Neural progenitor cell (in vitro differentiated cells): ENCODE results near the gene KIAA0930. TPM values are rescaled to one million over a fixed set of nuclear protein-coding genes. Genes with fewer than 3 reads are reported as not detected.

ENCODE experiments used
- DNase-seq: peaks from one replicate; pipeline ENCODE4 v3.0.0-alpha.2; 2016; ENCODE audit warnings: low spot score
- H2AFZ ChIP-seq: fragments of 200-600 bp; sonication (generic); replicated peaks from 2 replicates; pipeline ENCODE4 v1.6.1; 2016; ENCODE audit warnings: antibody characterized with exemption
- H3F3A ChIP-seq: fragments of 200-600 bp; sonication (generic); 2 replicates; pipeline ENCODE4 v1.6.1; 2016; ENCODE audit warnings: antibody characterized with exemption, low read depth
- H3K27ac ChIP-seq: fragments of 200-600 bp; sonication (generic); 2 replicates; pipeline ENCODE4 v1.5.1; 2016; ENCODE audit warnings: mild to moderate bottlenecking
- H3K27me3 ChIP-seq: fragments of 200-600 bp; sonication (generic); 2 replicates; pipeline ENCODE4 v1.6.1; 2016; ENCODE audit warnings: mild to moderate bottlenecking, moderate library complexity
- H3K36me3 ChIP-seq: fragments of 200-600 bp; sonication (generic); 2 replicates; pipeline ENCODE4 v1.5.1; 2016
- H3K4me1 ChIP-seq: fragments of 200-600 bp; sonication (generic); 2 replicates; pipeline ENCODE4 v1.6.1; 2016; ENCODE audit warnings: mixed run types
- H3K4me2 ChIP-seq: fragments of 200-600 bp; sonication (generic); 2 replicates; pipeline ENCODE4 v1.6.1; 2016
- H3K4me3 ChIP-seq: fragments of 200-600 bp; sonication (generic); 2 replicates; pipeline ENCODE4 v1.5.1; 2016
- H3K79me2 ChIP-seq: fragments of 200-600 bp; sonication (generic); 2 replicates; pipeline ENCODE4 v1.6.1; 2016; ENCODE audit warnings: low read depth
- H3K9ac ChIP-seq: fragments of 200-600 bp; sonication (generic); 2 replicates; pipeline ENCODE4 v1.6.1; 2016
- H3K9me3 ChIP-seq: fragments of 200-600 bp; sonication (generic); 2 replicates; pipeline ENCODE4 v1.5.1; 2016; ENCODE audit warnings: low read depth
- H4K20me1 ChIP-seq: fragments of 200-600 bp; sonication (generic); 2 replicates; pipeline ENCODE4 v1.6.1; 2016; ENCODE audit warnings: low read depth
- H3K27ac Mint-ChIP-seq: 3 replicates; pipeline ENCODE4 v1.8.0; 2021; ENCODE audit warnings: mixed read lengths
- H3K27me3 Mint-ChIP-seq: 2 replicates; pipeline ENCODE4 v1.8.0; 2022; ENCODE audit warnings: low read depth, mild to moderate bottlenecking, inconsistent platforms, moderate library complexity, mixed read lengths; ENCODE audit not compliant: insufficient read depth
- H3K36me3 Mint-ChIP-seq: 3 replicates; pipeline ENCODE4 v1.8.0; 2021; ENCODE audit warnings: mixed read lengths
- H3K4me1 Mint-ChIP-seq: 3 replicates; pipeline ENCODE4 v1.8.0; 2021; ENCODE audit warnings: mixed read lengths
- H3K4me3 Mint-ChIP-seq: 3 replicates; pipeline ENCODE4 v1.8.0; 2021; ENCODE audit warnings: mild to moderate bottlenecking, moderate library complexity, mixed read lengths
- H3K9me3 Mint-ChIP-seq: 3 replicates; pipeline ENCODE4 v1.8.0; 2020; ENCODE audit warnings: mixed read lengths
- EZH2 ChIP-seq: fragments of 200-600 bp; sonication (generic); IDR thresholded peaks from 2 replicates; pipeline ENCODE4 v1.6.1; 2017; ENCODE audit warnings: antibody characterized with exemption, mild to moderate bottlenecking, moderate library complexity
- EZH2phosphoT487 ChIP-seq: fragments of 200-600 bp; sonication (generic); IDR thresholded peaks from 2 replicates; pipeline ENCODE4 v1.6.1; 2017; ENCODE audit warnings: antibody characterized with exemption
- total RNA-seq: library from RNA; depleted of rRNA; stranded (reverse); fragments of >200 nt; gene quantifications from 2 replicates; pipeline ENCODE4 v1.2.3, GENCODE V29; 2015; ENCODE audit warnings: low replicate concordance
- TF ChIP-seq, protein P1 (sequence below): fragments of 200-600 bp; sonication (generic); IDR thresholded peaks from 2 replicates; pipeline ENCODE4 v1.5.1; 2017; ENCODE audit warnings: antibody characterized with exemption, mild to moderate bottlenecking

The KIAA0930 gene
- total RNA-seq, 1 donor from 2014 or later = 15.0 TPM

DNA sequence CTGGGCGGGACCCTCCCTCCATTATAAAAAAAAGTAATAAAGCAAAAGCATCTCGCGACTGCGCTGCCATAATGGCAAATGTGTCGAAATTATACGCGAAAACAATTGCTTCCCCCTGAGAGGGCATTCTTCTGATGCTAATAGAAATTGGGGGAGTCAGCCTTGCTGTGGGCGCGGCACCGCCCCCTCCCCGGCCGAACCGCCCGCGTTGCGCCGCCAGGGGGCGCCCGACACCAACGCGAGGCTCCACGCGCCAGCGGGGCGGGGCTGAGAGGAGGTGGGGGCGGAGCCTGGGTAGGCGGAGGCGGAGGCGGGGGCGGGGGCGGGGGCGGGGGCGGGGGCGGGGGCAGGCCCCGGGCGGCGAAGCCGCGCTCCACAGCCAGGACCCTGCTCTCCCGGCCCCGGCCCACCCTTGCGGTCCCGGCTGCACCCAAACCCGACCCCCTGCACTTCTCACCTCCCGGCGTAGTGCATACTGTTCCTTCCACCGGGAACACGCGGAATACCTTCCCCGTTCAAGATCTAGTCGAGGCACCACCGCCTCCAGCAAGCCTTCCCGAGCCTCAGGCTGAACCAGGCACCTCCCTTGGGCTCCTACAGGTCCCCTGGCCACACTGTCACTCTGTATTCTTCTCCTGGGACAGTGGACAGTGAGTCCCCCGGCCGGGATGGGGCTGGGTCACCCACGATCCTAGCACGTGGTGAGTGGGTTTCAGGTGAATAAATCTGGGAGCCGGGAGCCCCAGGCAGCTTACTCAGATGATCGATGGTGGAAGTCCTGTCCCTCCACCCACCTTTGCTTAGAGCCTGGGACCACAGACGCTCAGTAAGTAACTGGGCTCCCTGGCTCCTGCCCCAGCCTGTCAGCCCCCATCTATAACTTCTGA lies 28.5 kb upstream of the KIAA0930 start:
- Histone ChIP-seq H4K20me1 (no peaks in the 10 kb centered on the region), H2AFZ (peak overlapping the region; percentile 98), H3K4me3 (peak overlapping the region; percentile 65), H3K27me3 (peaks cover 17% of the 10 kb centered on the region), H3K9ac (no peak overlapping the region), H3K4me2 (peak overlapping the region; percentile 91), H3K4me1 (peaks cover 9% of the 10 kb centered on the region), H3K9me3 (no peaks in the 10 kb centered on the region), H3K79me2 (no peaks in the 10 kb centered on the region), H3K27ac (no peak overlapping the region), H3F3A (peaks cover 5% of the 10 kb centered on the region), H3K36me3 (no peaks in the 10 kb centered on the region)
- H3K36me3 Mint-ChIP-seq = no peaks in the 10 kb centered on the region
- peak; percentile 95 for DNase-seq
- H3K4me3 Mint-ChIP-seq = peak overlapping the region; percentile 89
- no peaks in the 10 kb centered on the region for H3K9me3 Mint-ChIP-seq
- TF ChIP-seq, protein P1, sequence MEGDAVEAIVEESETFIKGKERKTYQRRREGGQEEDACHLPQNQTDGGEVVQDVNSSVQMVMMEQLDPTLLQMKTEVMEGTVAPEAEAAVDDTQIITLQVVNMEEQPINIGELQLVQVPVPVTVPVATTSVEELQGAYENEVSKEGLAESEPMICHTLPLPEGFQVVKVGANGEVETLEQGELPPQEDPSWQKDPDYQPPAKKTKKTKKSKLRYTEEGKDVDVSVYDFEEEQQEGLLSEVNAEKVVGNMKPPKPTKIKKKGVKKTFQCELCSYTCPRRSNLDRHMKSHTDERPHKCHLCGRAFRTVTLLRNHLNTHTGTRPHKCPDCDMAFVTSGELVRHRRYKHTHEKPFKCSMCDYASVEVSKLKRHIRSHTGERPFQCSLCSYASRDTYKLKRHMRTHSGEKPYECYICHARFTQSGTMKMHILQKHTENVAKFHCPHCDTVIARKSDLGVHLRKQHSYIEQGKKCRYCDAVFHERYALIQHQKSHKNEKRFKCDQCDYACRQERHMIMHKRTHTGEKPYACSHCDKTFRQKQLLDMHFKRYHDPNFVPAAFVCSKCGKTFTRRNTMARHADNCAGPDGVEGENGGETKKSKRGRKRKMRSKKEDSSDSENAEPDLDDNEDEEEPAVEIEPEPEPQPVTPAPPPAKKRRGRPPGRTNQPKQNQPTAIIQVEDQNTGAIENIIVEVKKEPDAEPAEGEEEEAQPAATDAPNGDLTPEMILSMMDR = peak; percentile 90
- TF ChIP-seq EZH2 = peak; percentile 38
- TF ChIP-seq EZH2phosphoT487 = no peak
- peaks cover 13% of the 10 kb centered on the region for H3K4me1 Mint-ChIP-seq
- peaks cover 29% of the 10 kb centered on the region for H3K27me3 Mint-ChIP-seq
- H3K27ac Mint-ChIP-seq = no peak overlapping the region

DNA sequence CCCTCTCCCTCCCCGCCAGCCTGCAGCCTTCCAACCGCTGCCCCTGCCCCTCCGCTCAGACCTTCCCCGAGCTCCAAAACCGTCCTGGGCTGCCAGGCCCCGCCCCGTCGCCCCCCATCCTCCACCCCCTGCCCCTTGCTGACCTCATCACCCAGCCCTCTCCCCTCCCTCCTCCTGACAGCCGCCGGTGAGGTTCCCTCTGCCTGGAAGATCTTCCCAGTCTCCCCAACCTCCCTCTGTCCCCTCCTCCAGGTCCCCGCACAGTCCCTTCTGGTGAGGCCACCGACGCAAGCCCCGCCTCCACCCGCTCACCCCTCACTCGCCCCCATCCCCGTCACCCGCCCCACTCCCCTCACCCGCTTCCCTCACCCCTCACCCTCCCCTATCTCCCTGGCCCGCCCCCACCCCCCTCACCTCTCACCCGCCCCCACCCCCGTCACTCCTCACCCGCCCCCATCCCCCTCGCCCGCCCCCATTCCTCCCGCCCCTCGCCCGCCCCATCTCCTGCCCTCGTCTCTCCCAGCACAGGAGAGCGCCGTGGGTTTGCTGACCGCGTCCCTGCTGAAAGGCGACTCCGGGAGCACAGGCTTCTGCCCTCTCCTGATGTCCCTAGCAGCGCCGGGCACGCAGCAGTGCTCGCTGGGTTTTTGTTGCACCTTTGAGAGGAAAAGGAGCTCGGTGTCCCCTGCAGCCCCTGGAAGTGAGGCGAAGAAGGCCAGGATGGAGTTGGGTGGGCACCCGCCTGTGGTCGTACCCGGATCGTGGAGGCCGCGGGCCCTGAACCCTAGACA lies 27.7 kb upstream of the KIAA0930 start:
- DNase-seq = peak; percentile 94
- H3K4me2 ChIP-seq = peak overlapping the region; percentile 91
- peaks cover 29% of the 10 kb centered on the region for H3K27me3 Mint-ChIP-seq
- peak overlapping the region; percentile 65 for H3K4me3 ChIP-seq
- H4K20me1 ChIP-seq = no peaks in the 10 kb centered on the region
- no peaks in the 10 kb centered on the region for H3K9me3 Mint-ChIP-seq
- H3K27me3 ChIP-seq = peaks cover 17% of the 10 kb centered on the region
- H3K27ac ChIP-seq = peak overlapping the region; percentile 60
- TF ChIP-seq, protein P1 = no peak
- TF ChIP-seq EZH2phosphoT487 = no peak
- no peak for TF ChIP-seq EZH2
- peaks cover 5% of the 10 kb centered on the region for H3F3A ChIP-seq
- peaks cover 9% of the 10 kb centered on the region for H3K4me1 ChIP-seq
- no peaks in the 10 kb centered on the region for H3K79me2 ChIP-seq
- H3K9me3 ChIP-seq = no peaks in the 10 kb centered on the region
- H2AFZ ChIP-seq = peak overlapping the region; percentile 88
- H3K36me3 Mint-ChIP-seq = no peaks in the 10 kb centered on the region
- no peak overlapping the region for H3K9ac ChIP-seq
- peak overlapping the region; percentile 60 for H3K27ac Mint-ChIP-seq
- H3K4me1 Mint-ChIP-seq = peaks cover 18% of the 10 kb centered on the region
- H3K36me3 ChIP-seq = no peaks in the 10 kb centered on the region
- peak overlapping the region; percentile 89 for H3K4me3 Mint-ChIP-seq

DNA sequence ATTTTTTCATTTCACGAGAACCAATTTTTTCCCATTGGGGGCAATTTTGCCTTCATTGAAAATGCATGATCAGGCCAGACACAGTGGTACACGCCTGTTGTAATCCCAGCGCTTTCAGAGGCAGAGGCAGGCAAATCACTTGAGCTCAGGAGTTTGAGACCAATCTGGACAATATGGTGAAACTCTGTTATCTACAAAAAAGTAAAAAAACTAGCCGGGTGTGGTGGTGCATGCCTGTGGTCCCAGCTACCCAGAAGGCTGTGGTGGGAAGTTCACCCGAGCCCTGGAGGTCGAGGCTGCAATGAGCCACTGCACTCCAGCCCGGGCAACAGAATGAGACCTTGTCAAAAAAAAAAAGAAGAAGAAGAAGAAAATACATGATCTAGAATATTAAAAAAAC lies 24.8 kb upstream of the KIAA0930 start:
- Mint-ChIP-seq H3K4me3 (no peak overlapping the region), H3K4me1 (peaks cover 20% of the 10 kb centered on the region), H3K27ac (no peak overlapping the region), H3K36me3 (no peaks in the 10 kb centered on the region), H3K9me3 (no peaks in the 10 kb centered on the region), H3K27me3 (peaks cover 26% of the 10 kb centered on the region)
- Histone ChIP-seq H3K4me2 (no peak overlapping the region), H4K20me1 (no peaks in the 10 kb centered on the region), H3K4me3 (no peak overlapping the region), H2AFZ (no peak overlapping the region), H3K9me3 (no peaks in the 10 kb centered on the region), H3K27me3 (peaks cover 14% of the 10 kb centered on the region), H3F3A (peaks cover 5% of the 10 kb centered on the region), H3K27ac (no peak overlapping the region), H3K9ac (no peak overlapping the region), H3K79me2 (no peaks in the 10 kb centered on the region), H3K36me3 (no peaks in the 10 kb centered on the region), H3K4me1 (peaks cover 5% of the 10 kb centered on the region)
- no peak for DNase-seq
- TF ChIP-seq EZH2phosphoT487 = no peak
- TF ChIP-seq, protein P1 = no peak
- no peak for TF ChIP-seq EZH2
